GM18907 (cell line): ENCODE results near the gene GAB1.

Experiments used
- ATAC-seq: cut with Tn5 transposase; IDR thresholded peaks from one replicate; pipeline ENCODE4 v1.9.1; 2021; ENCODE audit warnings: mild to moderate bottlenecking, moderate library complexity; ENCODE audit not compliant: unreplicated experiment

GAB1 gene

GRCh38 chr4:143407888-143408287 is 71.2 kb downstream of the GAB1 start:
- ATAC-seq, result no peak

DNA sequence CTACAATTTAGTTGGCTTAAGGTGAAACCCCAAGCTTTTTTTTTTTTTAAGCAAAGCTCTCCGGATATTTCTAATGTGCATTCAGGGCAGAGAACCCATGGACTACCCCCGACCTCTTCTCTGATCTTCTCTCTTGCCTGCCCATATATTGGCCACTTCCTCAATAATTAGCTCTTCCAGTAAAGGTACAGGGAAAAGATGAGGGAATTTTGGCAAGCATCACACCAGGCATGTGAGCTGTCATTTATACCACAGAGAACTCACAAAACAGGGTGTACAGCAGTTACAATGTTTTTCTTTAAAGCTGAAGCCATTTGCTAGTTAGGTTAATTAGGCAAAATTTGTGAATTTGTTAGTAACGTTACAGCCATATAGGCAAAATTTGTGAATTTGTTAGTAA is 73.3 kb downstream of the GAB1 start:
- ATAC-seq, result no peak

DNA sequence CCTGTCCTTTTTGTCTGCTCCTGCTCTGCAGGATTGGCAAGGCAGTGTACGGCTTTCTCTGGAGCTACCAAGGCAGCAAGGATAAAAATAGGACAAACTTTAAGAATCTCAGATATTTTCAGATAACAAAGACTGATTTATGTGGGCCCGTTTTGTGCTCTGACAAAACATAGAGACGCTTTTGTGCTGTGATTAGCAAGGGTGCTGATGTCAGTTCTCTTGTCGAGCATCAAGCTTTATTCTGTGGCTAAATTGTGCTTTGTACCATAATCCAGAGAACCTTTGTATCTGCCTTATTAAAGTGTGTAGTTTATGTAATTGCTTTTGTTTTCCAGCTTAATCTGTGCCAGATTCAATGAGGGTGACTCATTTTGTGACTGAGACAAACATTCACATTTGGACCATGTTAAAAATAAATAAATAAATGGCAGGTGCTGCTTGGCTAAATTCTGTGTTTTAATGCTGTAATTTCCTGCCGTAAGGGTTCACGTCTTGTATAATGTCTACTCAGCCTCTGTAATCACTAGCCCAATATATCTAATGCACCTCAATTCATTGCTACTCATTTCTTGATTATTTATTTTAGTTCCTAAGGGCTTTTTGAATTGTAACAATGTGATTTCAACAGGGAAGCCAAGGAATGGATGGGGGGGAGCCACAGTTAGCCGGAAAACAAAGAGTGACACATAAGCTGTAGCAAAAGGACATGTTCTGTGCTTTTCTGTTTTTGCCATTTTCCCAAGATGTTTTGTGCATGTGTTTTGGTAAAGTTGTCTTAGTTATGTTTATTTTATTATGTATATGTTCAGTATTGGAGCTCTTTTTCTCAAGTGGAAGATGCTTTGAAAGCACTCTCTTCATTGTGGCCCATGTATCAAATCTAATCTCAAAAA is 75.1 kb downstream of the GAB1 start:
- ATAC-seq, result no peak

DNA sequence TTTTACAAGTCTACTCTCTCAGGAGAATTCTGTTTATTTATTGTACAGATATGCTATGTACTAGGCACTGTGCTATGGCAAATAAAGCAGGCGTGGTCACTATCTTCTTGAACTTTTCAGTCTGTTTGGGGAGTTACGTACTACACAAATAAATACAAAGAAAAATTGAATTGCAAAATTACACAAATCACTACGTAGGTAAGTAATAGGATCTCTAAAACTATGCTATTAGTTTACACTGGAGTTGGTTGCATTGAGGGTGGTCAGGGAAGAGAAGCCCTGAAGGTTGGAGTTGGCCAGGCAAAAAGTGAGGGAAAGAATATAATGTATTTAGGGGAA is 75.7 kb downstream of the GAB1 start:
- no peak for ATAC-seq

DNA sequence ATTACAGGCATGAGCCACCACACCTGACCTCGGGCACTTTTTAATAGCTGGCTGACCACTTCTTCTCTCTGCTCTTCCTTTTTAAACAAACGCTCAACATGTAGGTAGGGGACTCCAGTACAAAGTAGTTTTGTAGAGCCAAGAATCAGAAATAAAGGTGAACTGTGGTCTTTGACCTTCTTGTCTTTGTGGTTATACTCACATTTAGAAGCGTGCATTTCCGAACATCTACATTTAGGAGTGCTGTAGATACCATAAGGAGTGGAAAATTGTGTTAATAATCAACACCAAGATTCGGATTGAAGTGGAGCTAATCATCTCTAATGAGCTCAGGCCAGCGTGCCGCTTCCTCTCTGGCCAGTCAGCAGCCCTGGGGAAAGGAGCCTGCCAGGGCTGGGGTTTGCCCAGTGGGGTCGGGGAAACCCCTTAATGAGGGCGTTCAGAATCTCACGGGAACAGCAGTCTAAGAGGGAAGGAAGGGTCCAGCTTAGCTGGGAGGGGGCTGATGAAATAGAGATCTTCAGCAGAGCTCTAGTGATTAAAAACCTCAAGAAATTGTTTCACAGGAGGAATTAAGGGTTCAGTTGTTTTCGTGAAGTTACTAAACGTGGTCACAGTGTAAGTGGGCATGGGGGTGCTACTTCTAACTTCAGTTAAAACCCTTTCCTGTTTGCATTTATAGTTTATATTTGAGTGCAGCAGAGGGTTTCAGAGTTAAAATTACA is 81.2 kb downstream of the GAB1 start:
- peak; percentile 95 for ATAC-seq

DNA sequence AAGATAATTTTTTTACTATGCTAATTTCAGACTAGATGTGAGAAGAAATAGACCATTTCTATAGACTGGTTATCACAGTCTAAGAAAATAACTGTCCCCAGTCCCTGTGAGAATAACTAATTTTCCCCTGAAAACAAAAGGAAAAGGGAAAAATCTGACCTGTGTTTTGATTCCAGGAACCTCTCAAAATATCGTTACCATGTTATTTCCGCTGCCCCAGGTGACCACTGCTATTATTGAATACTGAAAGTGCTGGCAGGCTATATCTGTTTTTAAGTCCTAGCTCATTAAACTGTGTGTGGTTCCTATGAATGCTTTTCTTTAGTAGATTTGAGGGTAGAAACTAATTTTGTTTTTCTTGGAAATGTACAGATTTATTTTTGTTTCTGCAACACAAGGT is 83.6 kb downstream of the GAB1 start:
- ATAC-seq, result peak; percentile 30

DNA sequence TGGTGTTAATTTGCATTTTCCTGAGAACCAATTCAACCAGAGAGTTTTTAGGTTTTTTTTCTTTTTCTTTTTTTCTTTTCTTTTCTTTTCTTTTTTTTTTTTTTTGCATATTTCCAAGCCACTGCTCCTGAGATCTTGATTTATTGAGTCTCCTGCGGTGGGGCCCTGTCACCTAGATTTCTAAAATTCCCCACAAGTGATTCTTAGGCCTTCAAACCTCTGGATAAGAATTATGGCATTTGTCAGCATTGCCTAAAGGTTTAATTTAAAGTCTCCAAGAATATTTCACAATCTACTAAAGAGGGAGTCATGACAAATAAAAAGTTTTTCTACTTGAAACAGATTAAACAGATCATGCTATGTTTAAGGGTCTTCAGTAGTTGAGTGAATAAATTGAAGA is 84.9 kb downstream of the GAB1 start:
- ATAC-seq, result no peak

GRCh38 chr4:143424276-143424675 is 87.6 kb downstream of the GAB1 start:
- no peak for ATAC-seq

GRCh38 chr4:143431526-143432257 is 95.0 kb downstream of the GAB1 start:
- no peak for ATAC-seq

DNA sequence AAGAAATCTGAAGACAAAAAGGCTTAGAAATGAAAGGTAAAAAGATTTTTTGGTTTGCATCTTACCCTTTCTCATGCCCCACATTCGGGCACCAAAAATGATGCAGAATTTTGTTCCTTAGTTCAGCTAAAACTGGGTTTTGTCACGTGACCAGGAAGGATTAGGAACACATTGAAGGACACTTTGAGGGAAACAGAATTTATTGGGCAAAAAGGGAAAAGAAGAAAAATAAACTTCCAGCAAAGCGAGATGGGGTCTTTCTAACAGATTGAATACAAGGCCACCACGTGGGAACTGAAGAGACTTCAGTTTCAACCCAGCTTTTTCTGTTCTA is 95.5 kb downstream of the GAB1 start:
- ATAC-seq, result no peak

DNA sequence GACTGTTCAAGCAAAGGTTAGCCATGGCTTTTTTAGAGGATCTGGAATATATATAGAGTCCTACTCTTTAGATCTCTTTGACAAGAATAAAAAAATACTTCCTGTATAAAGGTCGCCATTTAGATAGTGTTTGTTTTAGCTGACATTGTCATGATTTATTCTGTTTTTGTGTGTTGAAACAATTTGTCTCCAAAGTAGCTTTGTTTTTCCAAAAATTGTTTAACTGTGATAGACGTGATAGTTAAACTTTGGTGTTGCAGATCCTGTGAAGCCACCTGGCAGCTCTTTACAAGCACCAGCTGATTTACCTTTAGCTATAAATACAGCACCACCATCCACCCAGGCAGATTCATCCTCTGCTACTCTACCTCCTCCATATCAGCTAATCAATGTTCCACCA is 96.6 kb downstream of the GAB1 start:
- ATAC-seq, result no peak

- ATAC-seq, result no peak
Measured at GRCh38 chr4:143435955-143436354, 99.3 kb downstream of the GAB1 start.

DNA sequence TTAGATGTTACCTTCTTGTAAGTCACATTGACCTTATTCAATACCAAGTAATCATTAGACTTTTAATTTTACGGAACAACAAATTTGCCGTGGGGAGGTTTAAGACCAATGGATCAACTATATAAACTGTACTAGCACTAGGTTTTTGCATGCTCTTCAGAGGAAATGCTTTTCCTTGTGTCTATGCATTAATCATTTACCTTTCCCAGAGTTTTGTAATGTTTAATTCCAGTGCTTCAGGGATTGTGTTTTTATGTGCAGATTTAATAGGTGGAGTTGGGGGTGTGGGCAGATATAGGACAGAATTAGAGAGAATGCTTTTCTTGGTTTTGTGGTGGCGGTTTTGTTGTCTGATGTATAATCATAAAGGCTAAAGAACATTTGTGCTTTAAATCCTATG is 100.8 kb downstream of the GAB1 start:
- no peak for ATAC-seq

- ATAC-seq, result no peak
Measured at GRCh38 chr4:143437937-143438336, 101.3 kb downstream of the GAB1 start.

- ATAC-seq, result no peak
Measured at GRCh38 chr4:143438710-143439109, 102.0 kb downstream of the GAB1 start.

DNA sequence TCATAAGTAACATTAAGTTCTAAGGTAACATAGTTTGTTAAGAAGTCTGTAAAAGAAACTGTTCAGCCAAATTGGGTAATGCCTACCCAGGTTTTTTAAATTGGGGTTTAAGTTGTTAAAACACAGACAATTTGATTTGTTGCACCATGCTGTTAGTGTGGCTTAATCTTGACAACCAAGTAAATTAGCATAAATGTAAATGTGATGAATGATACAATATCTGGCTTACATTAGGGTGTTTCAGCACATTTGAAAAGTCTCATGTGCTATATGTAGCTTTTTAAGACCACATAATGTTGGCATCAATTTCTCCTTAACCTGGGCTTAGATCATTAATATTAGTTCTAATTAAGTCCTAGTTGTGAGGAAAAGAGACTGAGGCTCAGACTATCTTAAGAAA is 104.4 kb downstream of the GAB1 start:
- no peak for ATAC-seq

DNA sequence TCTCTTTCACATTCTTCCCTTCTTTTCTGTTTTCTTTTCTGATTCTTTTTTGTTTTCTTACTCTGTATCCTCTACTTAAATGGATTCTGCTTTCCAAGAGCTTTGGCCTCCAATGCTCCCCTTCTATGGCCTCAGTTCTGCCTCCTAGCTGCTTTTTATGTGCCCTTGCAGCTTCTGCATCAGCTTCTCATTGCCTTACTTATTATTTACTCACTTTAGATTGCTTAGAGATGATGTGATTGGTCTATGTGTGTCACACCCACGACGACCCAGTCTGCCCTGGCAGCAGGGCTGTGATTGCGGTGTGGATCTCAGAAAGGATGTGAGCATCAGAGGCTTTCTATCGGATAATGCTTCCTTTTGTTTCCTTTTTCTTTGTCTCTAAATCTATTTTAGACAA is 105.0 kb downstream of the GAB1 start:
- no peak for ATAC-seq

GRCh38 chr4:143443728-143444127 is 107.1 kb downstream of the GAB1 start:
- ATAC-seq, result no peak

DNA sequence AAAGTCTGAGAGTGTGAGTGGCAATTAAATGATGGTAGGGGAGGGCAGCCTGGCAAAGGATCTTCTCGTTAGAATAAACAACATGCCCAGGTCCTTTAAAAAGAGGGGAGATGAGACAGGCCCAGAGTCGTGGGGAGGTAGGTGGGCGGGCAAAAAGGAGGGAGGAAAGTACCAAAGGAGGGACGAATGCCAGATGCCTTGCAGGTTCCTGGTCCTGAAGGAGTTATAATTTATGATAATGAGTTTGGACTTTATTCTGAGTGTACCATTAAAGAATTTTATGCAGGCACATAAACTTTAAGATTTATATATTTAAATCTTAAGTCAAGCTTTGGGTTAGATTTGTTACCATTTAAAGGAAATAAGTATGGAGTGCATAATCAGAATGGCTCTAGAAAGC is 114.5 kb downstream of the GAB1 start:
- ATAC-seq, result no peak

GRCh38 chr4:143455211-143455610 is 118.5 kb downstream of the GAB1 start:
- no peak for ATAC-seq

GRCh38 chr4:143458966-143459365 is 122.3 kb downstream of the GAB1 start:
- no peak for ATAC-seq
